SH-SY5Y (cell line): ENCODE results near the gene PPIH.

Experiments
- GATA2 ChIP-seq: IDR thresholded peaks from 2 replicates; pipeline ENCODE4 v1.6.1; 2011; ENCODE audit warnings: mild to moderate bottlenecking, low read depth, low read length
- GATA3 ChIP-seq: IDR thresholded peaks from 2 replicates; pipeline ENCODE4 v1.6.1; 2011; ENCODE audit warnings: low read depth, mild to moderate bottlenecking, low read length, moderate library complexity

- TF ChIP-seq GATA2 (no peak), GATA3 (no peak)
Measured at GRCh38 chr1:42674682-42675081, 16.5 kb downstream of the PPIH start.
